Left renal pelvis (tissue), 4 donors: ENCODE measurements around the gene ARAP3. TPM values are rescaled to one million over a fixed set of nuclear protein-coding genes. Genes with fewer than 3 reads are reported as not detected.
"Not testable (repeated sequence)": the region's sequence is repeated elsewhere in the genome, so short reads cannot be mapped to it uniquely, and the experiment has no call there.

ENCODE experiments used
- DNase-seq, 4 donors: peaks; one replicate each; pipeline ENCODE4 v3.0.0-alpha.2; 2013; ENCODE audit warnings: low read depth in 4 of 4, low spot score in 3 of 4
- polyA plus RNA-seq, 4 donors: library from polyadenylated mRNA; unstranded; fragments of 120-200 nt; gene quantifications; one replicate each; pipeline ENCODE4 v1.2.1, GENCODE V29; 2013; ENCODE audit not compliant: insufficient read length in 4 of 4

The ARAP3 gene, protein sequence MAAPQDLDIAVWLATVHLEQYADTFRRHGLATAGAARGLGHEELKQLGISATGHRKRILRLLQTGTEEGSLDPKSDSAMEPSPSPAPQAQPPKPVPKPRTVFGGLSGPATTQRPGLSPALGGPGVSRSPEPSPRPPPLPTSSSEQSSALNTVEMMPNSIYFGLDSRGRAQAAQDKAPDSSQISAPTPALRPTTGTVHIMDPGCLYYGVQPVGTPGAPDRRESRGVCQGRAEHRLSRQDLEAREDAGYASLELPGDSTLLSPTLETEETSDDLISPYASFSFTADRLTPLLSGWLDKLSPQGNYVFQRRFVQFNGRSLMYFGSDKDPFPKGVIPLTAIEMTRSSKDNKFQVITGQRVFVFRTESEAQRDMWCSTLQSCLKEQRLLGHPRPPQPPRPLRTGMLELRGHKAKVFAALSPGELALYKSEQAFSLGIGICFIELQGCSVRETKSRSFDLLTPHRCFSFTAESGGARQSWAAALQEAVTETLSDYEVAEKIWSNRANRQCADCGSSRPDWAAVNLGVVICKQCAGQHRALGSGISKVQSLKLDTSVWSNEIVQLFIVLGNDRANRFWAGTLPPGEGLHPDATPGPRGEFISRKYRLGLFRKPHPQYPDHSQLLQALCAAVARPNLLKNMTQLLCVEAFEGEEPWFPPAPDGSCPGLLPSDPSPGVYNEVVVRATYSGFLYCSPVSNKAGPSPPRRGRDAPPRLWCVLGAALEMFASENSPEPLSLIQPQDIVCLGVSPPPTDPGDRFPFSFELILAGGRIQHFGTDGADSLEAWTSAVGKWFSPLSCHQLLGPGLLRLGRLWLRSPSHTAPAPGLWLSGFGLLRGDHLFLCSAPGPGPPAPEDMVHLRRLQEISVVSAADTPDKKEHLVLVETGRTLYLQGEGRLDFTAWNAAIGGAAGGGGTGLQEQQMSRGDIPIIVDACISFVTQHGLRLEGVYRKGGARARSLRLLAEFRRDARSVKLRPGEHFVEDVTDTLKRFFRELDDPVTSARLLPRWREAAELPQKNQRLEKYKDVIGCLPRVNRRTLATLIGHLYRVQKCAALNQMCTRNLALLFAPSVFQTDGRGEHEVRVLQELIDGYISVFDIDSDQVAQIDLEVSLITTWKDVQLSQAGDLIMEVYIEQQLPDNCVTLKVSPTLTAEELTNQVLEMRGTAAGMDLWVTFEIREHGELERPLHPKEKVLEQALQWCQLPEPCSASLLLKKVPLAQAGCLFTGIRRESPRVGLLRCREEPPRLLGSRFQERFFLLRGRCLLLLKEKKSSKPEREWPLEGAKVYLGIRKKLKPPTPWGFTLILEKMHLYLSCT (N-terminal part only)
- 10 to 100 TPM; 14.9 to 24.3 (median 19.5) TPM for polyA plus RNA-seq

- DNase-seq: no peak
These were observed at the start of gene ARAP3 for GRCh38 chr5:141681695-141682641. Gene ARAP3, minus strand, starts transcription at chr5:141682230. Its CDS starts 1,744 bp downstream, at chr5:141680486.

- no peak for DNase-seq
These were observed 47.5 kb upstream of the ARAP3 start for GRCh38 chr5:141729387-141730006.

DNA sequence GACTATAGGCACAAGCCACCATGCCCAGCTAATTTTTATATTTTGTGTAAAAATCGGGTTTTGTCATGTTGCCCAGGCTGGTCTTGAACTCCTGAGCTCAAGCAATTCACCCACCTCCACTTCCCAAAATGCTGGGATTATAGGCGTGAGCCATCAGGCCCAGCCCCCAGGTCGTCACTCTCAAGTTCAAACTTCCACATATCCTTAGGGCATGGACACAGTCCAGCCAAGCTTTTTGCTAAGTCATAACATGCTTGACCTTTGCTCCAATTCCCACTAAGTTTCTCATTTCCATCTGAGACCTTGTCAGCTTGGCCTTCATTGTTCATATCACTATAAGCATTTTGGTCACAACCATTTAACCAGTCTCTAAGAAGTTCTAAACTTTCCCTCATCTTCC is 43.9 kb upstream of the ARAP3 start:
- DNase-seq: no peak

- DNase-seq: not testable (repeated sequence)
These were observed 43.1 kb upstream of the ARAP3 start for GRCh38 chr5:141725174-141725573.

DNA sequence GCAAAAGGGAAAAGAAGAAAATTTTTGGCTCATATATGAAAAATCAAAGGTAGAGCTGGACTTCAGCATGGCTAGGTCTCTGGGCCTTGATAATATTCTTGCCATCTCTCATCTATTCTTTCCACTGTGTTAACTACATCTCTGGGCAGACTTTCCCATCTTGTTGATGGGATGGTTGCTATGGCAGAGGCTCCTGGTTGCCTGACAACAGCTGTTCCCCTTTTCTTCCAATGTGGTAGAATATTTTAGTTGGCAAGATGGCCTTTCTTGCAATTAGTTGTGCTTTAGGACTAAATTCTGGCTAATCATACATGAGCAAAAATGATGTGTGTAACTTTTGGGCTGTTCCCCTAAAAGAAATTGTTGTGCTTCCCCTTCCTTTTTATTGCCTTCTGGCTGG is 40.2 kb upstream of the ARAP3 start:
- DNase-seq: no peak

DNA sequence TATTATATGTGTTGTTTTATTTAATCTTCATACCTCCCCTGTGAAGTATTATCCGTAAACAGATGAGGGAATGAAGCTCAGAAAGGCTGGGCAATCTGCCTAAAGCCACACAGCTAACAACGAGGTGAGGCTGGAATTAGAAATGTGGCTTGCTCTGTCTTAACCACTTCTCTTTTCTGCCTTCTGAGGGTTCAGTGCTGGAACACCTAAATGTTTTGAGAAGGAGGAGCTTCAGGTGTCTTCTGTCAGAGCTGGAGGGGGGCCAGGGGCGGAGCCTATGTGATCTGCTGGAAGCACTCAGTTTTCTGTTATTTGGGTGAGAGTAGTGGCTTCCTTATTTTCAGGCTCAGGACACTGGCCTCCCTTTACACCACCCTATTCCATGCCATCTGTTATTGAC is 35.0 kb upstream of the ARAP3 start:
- no peak for DNase-seq

- no peak for DNase-seq
These were observed 34.4 kb upstream of the ARAP3 start for GRCh38 chr5:141716468-141716867.

DNA sequence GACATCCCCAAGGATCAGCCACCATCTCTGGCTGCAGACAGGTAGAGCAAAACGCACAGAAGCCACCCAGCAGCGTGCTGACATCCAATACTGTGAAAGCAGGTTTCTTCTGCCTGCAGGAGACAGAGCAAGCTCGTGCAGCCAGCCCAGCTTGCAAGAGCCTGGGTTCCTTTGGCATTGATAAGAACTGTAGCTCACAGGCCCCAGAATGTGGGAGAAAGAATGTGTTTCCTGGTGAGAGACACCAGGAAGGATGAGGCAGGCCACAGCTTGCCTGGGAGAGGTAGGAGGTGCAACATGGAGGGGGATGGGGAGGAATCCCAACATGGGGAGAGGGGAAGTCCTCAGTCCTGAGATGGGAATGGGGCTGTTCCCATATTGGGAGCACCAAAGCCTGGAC is 34.0 kb upstream of the ARAP3 start:
- DNase-seq: no peak

- DNase-seq: no peak
These were observed 33.4 kb upstream of the ARAP3 start for GRCh38 chr5:141715346-141715905.

- no peak for DNase-seq
These were observed 32.7 kb upstream of the ARAP3 start for GRCh38 chr5:141714542-141715310.

GRCh38 chr5:141713616-141714309 is 31.7 kb upstream of the ARAP3 start:
- no peak for DNase-seq

- no peak for DNase-seq
These were observed 29.7 kb upstream of the ARAP3 start for GRCh38 chr5:141711687-141712086.

DNA sequence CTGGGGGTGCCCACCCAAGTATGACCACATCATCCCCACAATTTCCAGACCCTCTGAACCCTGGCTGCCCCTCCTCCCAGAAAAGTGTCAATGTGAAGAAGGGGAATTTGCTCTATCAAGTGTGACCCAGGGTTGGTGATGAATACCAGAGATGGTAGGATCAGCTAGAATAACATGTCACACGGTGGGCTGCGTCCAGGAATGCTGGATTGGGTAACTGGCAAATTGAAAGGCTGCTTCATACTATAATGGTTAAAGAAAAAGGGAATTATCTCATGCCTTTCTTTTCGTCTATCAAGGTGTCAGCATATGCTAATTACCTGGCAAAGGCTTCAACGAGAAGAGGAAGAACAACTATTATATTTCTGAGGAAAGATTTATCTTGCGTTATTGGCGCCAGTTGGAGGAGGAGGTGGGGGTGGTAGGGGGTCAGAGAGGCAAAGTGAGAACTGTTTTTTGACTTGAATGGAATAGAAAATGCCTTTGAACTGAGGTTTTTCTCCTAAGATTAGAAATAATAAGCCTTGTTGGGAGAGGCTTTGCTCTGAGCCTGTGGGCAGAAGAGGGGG is 27.8 kb upstream of the ARAP3 start:
- DNase-seq: no peak

DNA sequence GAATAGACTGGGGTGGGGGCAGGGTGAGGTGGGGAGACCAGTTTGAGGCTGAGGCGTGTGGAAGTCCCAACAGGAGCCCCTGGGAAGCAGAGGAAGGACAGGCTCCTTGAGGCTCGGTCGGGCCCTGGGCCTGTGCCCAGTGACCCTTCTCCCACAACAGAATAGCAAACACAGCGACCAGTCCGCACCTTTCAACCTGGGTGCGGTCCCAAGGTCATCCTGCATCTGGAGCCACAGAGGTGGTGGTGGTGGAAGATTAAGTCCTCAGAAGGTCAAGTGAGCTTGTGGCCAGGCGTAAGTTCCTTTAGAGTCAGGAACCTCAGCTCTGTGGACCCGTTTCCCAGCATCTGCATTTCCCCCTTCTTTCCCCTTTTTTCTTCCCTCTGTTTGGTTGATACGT is 26.0 kb upstream of the ARAP3 start:
- no peak for DNase-seq

GRCh38 chr5:141707510-141707909 is 25.5 kb upstream of the ARAP3 start:
- DNase-seq: no peak

- DNase-seq: no peak
These were observed 24.1 kb upstream of the ARAP3 start for GRCh38 chr5:141706121-141706520.

- no peak for DNase-seq
These were observed 23.4 kb upstream of the ARAP3 start for GRCh38 chr5:141705469-141705868.
